Osteoblast (primary cell): ENCODE measurements around the gene CCDC50. TPM values are rescaled to one million over a fixed set of nuclear protein-coding genes. Genes with fewer than 3 reads are reported as not detected.

ENCODE experiments used
- DNase-seq: peaks from one replicate; pipeline ENCODE4 v3.0.0; 2011; ENCODE audit warnings: low spot score, mixed read lengths; ENCODE audit not compliant: insufficient read length; ENCODE audit errors: missing footprints
- H2AFZ ChIP-seq: 2 replicates; pipeline ENCODE4 v1.6.0; 2011; ENCODE audit warnings: mild to moderate bottlenecking, low read length
- H3K27ac ChIP-seq: 2 replicates; pipeline ENCODE4 v1.5.1; 2011; ENCODE audit warnings: mild to moderate bottlenecking, low read depth, low read length, moderate library complexity
- H3K27me3 ChIP-seq: 2 replicates; pipeline ENCODE4 v1.6.0; 2012; ENCODE audit warnings: mild to moderate bottlenecking, control low read depth, inconsistent platforms, low read length, moderate library complexity; ENCODE audit not compliant: insufficient read depth
- H3K36me3 ChIP-seq: 2 replicates; pipeline ENCODE4 v1.5.1; 2011; ENCODE audit warnings: mild to moderate bottlenecking, low read length, control low read depth, moderate library complexity; ENCODE audit not compliant: insufficient read depth
- H3K4me1 ChIP-seq: 2 replicates; pipeline ENCODE4 v1.5.1; 2011; ENCODE audit warnings: mild to moderate bottlenecking, low read length, control low read depth, moderate library complexity; ENCODE audit not compliant: insufficient read depth
- H3K4me2 ChIP-seq: 2 replicates; pipeline ENCODE4 v1.6.0; 2011; ENCODE audit warnings: mild to moderate bottlenecking, low read length; ENCODE audit not compliant: insufficient read depth
- H3K4me3 ChIP-seq: fragments of 200-600 bp; sonication (generic); 3 replicates; pipeline ENCODE4 v1.5.1; 2012; ENCODE audit warnings: mild to moderate bottlenecking, low read length, inconsistent platforms; ENCODE audit not compliant: insufficient read depth
- H3K79me2 ChIP-seq: 2 replicates; pipeline ENCODE4 v1.6.0; 2012; ENCODE audit warnings: mild to moderate bottlenecking, low read length, control low read depth, inconsistent platforms; ENCODE audit not compliant: insufficient read depth
- H3K9me3 ChIP-seq: 2 replicates; pipeline ENCODE4 v1.5.1; 2011; ENCODE audit warnings: low read depth, low read length, control low read depth
- H4K20me1 ChIP-seq: 2 replicates; pipeline ENCODE4 v1.6.0; 2012; ENCODE audit warnings: mild to moderate bottlenecking, low read length, control low read depth; ENCODE audit not compliant: insufficient read depth
- CTCF ChIP-seq: IDR thresholded peaks from 2 replicates; pipeline ENCODE4 v1.5.1; 2011; ENCODE audit warnings: mild to moderate bottlenecking, low read depth, low read length, moderate library complexity; ENCODE audit errors: extremely low read depth
- total RNA-seq: library from RNA; depleted of rRNA; stranded (reverse); fragments of >200 nt; gene quantifications from 2 replicates; pipeline ENCODE4 v1.2.3, GENCODE V29; 2012

CCDC50 gene
- total RNA-seq, 1 donor, result 78.2 TPM

- TF ChIP-seq CTCF, result no peak
- Histone ChIP-seq H3K4me2 (no peak overlapping the region), H3K4me1 (peaks cover 7% of the 10 kb centered on the region), H3K27ac (no peak overlapping the region), H3K27me3 (no peaks in the 10 kb centered on the region), H3K36me3 (no peaks in the 10 kb centered on the region), H3K79me2 (no peaks in the 10 kb centered on the region), H3K4me3 (no peak overlapping the region), H3K9me3 (no peaks in the 10 kb centered on the region), H2AFZ (no peak overlapping the region), H4K20me1 (no peaks in the 10 kb centered on the region)
- no peak for DNase-seq
Measured at GRCh38 chr3:191292243-191293015, 36.8 kb upstream of the CCDC50 start.

DNA sequence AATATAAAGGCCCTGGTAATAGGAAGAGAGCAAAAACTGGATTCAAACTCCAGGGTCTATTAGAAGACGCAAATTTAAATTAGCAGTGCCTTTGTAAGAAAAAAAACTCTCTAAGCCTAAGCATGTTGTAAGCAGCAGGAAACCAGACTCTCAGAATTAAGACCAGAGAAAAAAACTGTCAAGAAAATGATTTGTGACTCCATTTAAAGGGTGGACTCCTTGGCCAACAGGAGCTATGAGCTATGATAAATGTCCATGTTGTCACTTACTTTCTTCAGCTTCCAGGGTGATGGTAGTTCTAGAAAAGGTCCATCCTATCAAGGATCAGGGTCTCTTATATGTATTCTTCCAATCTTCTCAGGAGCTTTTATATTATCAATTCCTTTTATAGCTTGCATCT is 34.9 kb upstream of the CCDC50 start:
- Histone ChIP-seq H4K20me1 (no peaks in the 10 kb centered on the region), H3K4me2 (no peak overlapping the region), H3K27ac (no peak overlapping the region), H3K36me3 (no peaks in the 10 kb centered on the region), H3K4me1 (peaks cover 7% of the 10 kb centered on the region), H3K79me2 (no peaks in the 10 kb centered on the region), H2AFZ (no peak overlapping the region), H3K9me3 (no peaks in the 10 kb centered on the region), H3K27me3 (no peaks in the 10 kb centered on the region), H3K4me3 (no peak overlapping the region)
- no peak for TF ChIP-seq CTCF
- DNase-seq, result no peak

DNA sequence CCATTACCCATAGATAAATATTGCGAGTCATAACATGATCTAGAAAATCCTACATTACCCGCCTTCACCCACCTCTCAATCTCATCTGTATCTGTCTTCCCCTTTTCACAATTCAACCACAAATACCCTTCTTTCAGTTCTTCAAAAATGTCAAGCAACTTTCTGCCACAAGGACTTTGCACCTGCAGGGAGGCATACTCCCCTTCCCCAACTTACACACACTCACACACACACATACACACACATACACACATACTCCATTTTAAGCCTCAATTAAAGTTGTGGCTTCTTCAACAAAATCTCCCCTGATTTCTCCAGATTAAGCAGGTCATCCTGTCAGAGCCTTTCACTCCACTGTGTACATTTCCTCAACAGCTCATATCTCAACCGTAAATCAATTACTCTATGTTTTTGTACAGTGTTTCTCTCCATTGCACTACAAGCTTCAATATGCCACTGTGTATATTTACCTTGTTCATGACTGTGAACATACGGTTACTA is 33.1 kb upstream of the CCDC50 start:
- H3K79me2 ChIP-seq, result no peaks in the 10 kb centered on the region
- no peaks in the 10 kb centered on the region for H3K9me3 ChIP-seq
- no peak overlapping the region for H3K4me2 ChIP-seq
- no peak overlapping the region for H2AFZ ChIP-seq
- no peaks in the 10 kb centered on the region for H3K36me3 ChIP-seq
- TF ChIP-seq CTCF, result no peak
- DNase-seq, result no peak
- H3K27me3 ChIP-seq, result no peaks in the 10 kb centered on the region
- H3K4me1 ChIP-seq, result no peaks in the 10 kb centered on the region
- H4K20me1 ChIP-seq, result no peaks in the 10 kb centered on the region
- H3K27ac ChIP-seq, result no peak overlapping the region
- no peak overlapping the region for H3K4me3 ChIP-seq

DNA sequence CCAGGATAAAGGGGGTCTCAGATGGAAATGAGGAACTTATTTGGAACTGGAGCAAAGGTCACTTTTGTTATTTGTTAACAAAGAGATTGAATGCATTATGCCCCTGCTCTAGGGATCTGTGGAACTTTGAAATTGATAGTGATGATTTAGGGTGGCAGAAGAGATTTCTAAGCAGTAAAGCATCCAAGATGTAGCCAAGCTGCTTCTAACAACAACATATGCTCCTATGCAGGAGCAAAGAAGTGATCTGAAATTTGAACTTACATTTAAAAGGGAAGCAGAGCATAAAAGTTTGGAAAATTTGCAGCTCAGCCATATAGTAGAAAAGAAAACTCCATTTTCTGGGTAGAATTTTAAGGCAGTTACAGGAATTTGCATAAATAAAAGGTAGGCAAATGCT is 30.3 kb upstream of the CCDC50 start:
- Histone ChIP-seq H3K9me3 (no peaks in the 10 kb centered on the region), H3K4me1 (no peaks in the 10 kb centered on the region)

More for the DNA sequence above, 30.3 kb upstream of the CCDC50 start:
- TF ChIP-seq CTCF, result no peak
- H3K27ac ChIP-seq, result no peak overlapping the region
- no peaks in the 10 kb centered on the region for H4K20me1 ChIP-seq
- no peak overlapping the region for H2AFZ ChIP-seq
- no peak overlapping the region for H3K4me3 ChIP-seq
- no peaks in the 10 kb centered on the region for H3K79me2 ChIP-seq
- no peak overlapping the region for H3K4me2 ChIP-seq
- no peak for DNase-seq
- H3K27me3 ChIP-seq, result no peaks in the 10 kb centered on the region
- no peaks in the 10 kb centered on the region for H3K36me3 ChIP-seq
